Epithelial cell of esophagus (primary cell): ENCODE data around the gene TNS3.
"Not testable (repeated sequence)": the region's sequence is repeated elsewhere in the genome, so short reads cannot be mapped to it uniquely, and the experiment has no call there.

ENCODE experiments used
- DNase-seq: peaks from one replicate; pipeline ENCODE4 v3.0.0; 2010; ENCODE audit warnings: low read depth
- H3K4me3 ChIP-seq: 2 replicates; pipeline ENCODE4 v1.5.1; 2011; ENCODE audit warnings: mild to moderate bottlenecking, low read length, control low read depth
- TF ChIP-seq, protein P1 (sequence below): IDR thresholded peaks from 2 replicates; pipeline ENCODE4 v1.5.1; 2011; ENCODE audit warnings: low read depth, mild to moderate bottlenecking, low read length, control low read depth, inconsistent platforms; ENCODE audit not compliant: insufficient read depth; ENCODE audit errors: missing control alignments

The TNS3 gene

DNA sequence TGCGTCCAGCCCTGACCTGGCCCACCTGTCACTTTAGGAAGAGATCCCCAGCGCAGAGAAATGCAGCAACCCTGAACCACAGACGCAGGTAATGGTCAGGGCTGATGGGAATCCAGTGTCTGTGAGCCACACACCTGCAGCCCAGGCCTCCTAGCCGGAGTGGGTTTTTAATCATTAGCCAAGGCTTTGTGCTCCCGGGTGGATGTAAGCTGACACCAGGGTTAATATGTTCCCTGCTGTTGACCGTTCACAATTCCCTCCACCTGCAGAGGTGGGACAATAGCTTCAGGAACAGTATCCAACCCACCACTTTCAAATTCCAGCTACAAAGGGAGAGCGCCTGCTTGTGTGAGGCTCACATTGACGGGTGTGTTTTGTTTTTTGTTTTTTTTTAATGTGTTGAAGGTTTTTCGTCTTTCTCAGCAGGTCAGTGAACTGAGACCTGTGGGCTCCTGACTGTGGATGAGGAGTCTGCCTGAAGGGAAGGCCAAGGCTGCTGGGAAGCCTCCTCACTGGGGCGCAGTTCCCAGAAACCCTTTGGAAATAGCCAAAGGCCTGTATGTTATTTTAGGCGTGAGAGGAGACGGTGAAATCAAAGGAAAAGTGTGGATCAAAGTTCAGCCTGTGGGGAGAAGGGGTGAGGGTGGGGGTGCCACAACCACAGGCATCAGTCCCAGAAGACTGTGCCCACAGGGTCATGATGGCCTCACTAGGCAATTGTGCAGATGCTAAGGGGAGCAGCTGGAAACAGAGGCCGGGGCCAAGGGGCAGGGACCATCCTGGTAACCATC, 111.1 kb downstream of the TNS3 start:
- no peak for DNase-seq
- TF ChIP-seq, protein P1, sequence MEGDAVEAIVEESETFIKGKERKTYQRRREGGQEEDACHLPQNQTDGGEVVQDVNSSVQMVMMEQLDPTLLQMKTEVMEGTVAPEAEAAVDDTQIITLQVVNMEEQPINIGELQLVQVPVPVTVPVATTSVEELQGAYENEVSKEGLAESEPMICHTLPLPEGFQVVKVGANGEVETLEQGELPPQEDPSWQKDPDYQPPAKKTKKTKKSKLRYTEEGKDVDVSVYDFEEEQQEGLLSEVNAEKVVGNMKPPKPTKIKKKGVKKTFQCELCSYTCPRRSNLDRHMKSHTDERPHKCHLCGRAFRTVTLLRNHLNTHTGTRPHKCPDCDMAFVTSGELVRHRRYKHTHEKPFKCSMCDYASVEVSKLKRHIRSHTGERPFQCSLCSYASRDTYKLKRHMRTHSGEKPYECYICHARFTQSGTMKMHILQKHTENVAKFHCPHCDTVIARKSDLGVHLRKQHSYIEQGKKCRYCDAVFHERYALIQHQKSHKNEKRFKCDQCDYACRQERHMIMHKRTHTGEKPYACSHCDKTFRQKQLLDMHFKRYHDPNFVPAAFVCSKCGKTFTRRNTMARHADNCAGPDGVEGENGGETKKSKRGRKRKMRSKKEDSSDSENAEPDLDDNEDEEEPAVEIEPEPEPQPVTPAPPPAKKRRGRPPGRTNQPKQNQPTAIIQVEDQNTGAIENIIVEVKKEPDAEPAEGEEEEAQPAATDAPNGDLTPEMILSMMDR: no peak
- H3K4me3 ChIP-seq: no peak overlapping the region

DNA sequence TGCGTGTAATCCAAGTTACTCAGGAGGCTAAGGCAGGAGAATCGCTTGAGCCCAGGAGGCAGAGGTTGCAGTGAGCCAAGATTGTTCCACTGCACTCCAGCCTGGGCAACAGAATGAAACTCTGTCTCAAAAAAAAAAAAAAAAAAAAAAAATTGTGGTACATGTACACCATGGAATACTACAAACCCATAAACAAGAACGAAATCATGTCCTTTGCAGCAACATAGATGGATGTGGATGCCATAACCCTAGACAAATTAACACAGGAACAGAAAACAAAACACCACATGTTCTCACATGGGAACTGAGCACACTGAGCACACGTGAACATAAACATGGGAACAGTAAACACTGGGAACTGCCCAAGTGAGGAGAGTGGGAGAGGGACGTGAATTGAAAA, 112.1 kb downstream of the TNS3 start:
- not testable (repeated sequence) for DNase-seq, H3K4me3 ChIP-seq

DNA sequence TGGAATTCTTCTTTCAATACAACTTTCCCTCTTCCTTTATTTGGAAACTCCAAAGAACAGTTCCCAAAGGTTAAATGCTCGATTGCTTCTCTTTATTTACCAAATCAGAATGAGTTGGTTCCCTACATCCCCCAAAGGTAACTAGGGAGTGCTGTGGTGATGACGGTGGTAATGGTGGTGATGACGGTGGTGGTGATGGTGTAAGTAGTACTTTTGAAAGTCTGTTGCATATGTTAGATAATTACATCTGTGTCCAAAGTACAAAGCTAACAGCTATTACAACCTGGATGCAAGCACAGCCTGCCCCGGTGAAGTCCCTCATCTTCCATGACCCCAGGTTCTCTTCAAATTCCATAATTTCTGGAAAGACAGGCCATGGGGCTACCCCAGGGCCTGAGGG, 115.1 kb downstream of the TNS3 start:
- TF ChIP-seq, protein P1: no peak
- no peak overlapping the region for H3K4me3 ChIP-seq
- no peak for DNase-seq

DNA sequence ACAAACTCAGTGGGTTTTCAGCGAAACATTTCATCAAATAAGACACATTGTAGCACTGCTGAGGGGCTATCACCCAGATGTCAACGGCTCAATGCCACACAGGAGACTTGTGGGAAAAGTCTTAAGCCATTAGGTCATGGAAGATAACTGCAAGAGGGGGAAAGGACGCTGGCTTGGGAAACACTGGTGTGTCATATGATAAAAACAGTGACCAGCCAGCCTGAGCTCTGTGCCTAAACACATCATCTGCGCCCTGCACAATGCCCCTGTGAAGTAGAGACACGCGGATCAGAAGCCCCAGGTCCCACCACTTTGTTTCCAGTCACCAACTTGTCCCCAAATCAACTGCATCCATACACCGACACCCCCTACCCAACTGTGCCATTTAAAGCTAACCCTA, 116.7 kb downstream of the TNS3 start:
- TF ChIP-seq, protein P1: no peak
- DNase-seq: no peak
- no peak overlapping the region for H3K4me3 ChIP-seq

DNA sequence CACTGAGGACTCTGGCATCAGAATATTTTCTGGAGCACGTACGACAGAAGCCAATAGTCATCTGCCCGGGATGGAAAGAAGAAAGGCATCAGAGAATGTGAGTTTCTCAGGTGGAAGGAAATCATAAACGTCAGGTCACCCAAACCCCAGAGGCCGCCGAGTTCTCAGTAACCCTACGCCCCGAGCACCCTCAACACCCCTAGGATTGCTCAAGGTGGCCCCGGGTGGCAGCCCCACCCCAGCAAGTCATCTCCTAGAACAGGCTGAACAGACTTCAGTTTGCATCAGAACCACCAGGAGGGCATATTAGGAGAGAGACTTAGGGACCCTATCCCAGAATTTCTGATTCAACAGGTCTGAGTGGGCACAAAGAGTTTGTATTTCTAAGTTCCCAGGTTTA, 117.6 kb downstream of the TNS3 start:
- TF ChIP-seq, protein P1: no peak
- H3K4me3 ChIP-seq: no peak overlapping the region
- DNase-seq: no peak

DNA sequence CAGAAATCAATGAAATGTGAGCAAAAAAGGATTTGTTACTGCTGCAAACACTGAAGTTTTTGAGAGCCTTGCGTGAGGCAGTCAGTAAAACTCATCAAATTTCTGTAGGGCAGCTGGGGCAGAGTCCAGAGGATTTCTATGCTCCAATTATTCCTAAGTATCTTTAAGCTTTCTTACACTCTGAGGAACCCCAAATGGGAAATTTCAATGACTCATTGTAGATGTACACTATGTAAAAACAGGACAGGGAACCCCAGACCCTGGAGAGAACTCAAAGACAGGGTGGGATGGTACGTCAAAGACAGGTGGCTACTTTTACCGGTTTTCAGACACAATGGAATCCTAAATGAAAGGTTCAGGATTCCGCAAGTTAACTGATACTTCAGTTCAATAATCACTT, 120.2 kb downstream of the TNS3 start:
- no peak for DNase-seq
- H3K4me3 ChIP-seq: no peak overlapping the region
- TF ChIP-seq, protein P1: no peak

DNA sequence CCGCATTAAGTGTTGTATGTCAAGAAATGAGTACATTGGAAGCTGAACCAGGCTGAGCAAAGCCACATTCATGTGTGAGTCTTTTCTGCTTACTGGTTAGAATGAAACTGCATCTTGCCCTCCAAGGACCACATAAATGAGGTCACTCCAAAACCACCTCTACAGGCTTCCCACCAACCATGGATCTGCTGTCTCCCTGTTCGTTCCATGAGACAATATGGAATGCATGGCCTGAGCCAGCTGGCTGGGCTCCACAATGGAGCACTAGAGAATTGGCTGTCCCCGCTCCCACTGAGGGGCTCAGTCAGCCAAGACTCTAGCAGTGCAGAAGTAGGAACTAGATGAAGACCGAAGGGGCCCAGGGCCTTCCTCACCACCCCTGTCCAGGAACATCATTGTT, 120.8 kb downstream of the TNS3 start:
- DNase-seq: no peak
- no peak overlapping the region for H3K4me3 ChIP-seq
- TF ChIP-seq, protein P1: no peak
